Loucy (cell line): ENCODE measurements around the gene ITPRIP.

ENCODE experiments used
- H2AFZ ChIP-seq: fragments of 200-600 bp; sonication (generic); 2 replicates; pipeline ENCODE4 v1.6.0; 2016; ENCODE audit warnings: antibody characterized with exemption, mild to moderate bottlenecking, low read length, moderate library complexity
- H3F3A ChIP-seq: fragments of 200-600 bp; 2 replicates; pipeline ENCODE4 v1.6.0; 2016; ENCODE audit warnings: antibody characterized with exemption, low read depth, mild to moderate bottlenecking
- H3K27me3 ChIP-seq: fragments of 200-600 bp; sonication (generic); 2 replicates; pipeline ENCODE4 v1.6.1; 2014; ENCODE audit warnings: low read length, mild to moderate bottlenecking; ENCODE audit not compliant: insufficient read depth, poor library complexity, severe bottlenecking
- H3K36me3 ChIP-seq: fragments of 200-600 bp; sonication (generic); 2 replicates; pipeline ENCODE4 v1.6.1; 2016; ENCODE audit warnings: low read length; ENCODE audit not compliant: insufficient read depth
- H3K4me1 ChIP-seq: fragments of 200-600 bp; sonication (generic); 2 replicates; pipeline ENCODE4 v1.5.1; 2014; ENCODE audit warnings: low read length, mild to moderate bottlenecking; ENCODE audit not compliant: insufficient read depth, poor library complexity, severe bottlenecking
- H3K4me2 ChIP-seq: fragments of 200-600 bp; sonication (generic); 2 replicates; pipeline ENCODE4 v1.6.0; 2014; ENCODE audit warnings: antibody characterized with exemption, low read length, low read depth, mild to moderate bottlenecking; ENCODE audit not compliant: poor library complexity, severe bottlenecking
- H3K4me3 ChIP-seq: fragments of 200-600 bp; sonication (generic); 2 replicates; pipeline ENCODE4 v1.5.1; 2014; ENCODE audit warnings: low read length, mild to moderate bottlenecking, mixed read lengths; ENCODE audit not compliant: poor library complexity, severe bottlenecking
- H3K79me2 ChIP-seq: fragments of 200-600 bp; sonication (generic); 2 replicates; pipeline ENCODE4 v1.6.1; 2014; ENCODE audit warnings: low read length; ENCODE audit not compliant: insufficient read depth
- H3K9ac ChIP-seq: fragments of 200-600 bp; sonication (generic); 2 replicates; pipeline ENCODE4 v1.6.0; 2014; ENCODE audit warnings: mild to moderate bottlenecking, low read depth, low read length, moderate library complexity; ENCODE audit not compliant: poor library complexity, severe bottlenecking
- H3K9me2 ChIP-seq: fragments of 200-600 bp; sonication (generic); replicated peaks from 2 replicates; pipeline ENCODE4 v1.6.1; 2016; ENCODE audit warnings: low read depth, low read length, mixed read lengths
- H3K9me3 ChIP-seq: fragments of 200-600 bp; sonication (generic); 2 replicates; pipeline ENCODE4 v1.6.1; 2014; ENCODE audit warnings: mild to moderate bottlenecking, antibody characterized with exemption, low read length, low read depth; ENCODE audit not compliant: insufficient read depth
- H4K20me1 ChIP-seq: fragments of 200-600 bp; sonication (generic); 2 replicates; pipeline ENCODE4 v1.6.0; 2014; ENCODE audit warnings: antibody characterized with exemption, low read length, mild to moderate bottlenecking; ENCODE audit not compliant: insufficient read depth, poor library complexity, severe bottlenecking
- EZH2phosphoT487 ChIP-seq: fragments of 200-600 bp; IDR thresholded peaks from 2 replicates; pipeline ENCODE4 v1.6.1; 2018; ENCODE audit warnings: antibody characterized with exemption, mild to moderate bottlenecking, moderate library complexity, borderline replicate concordance
- TF ChIP-seq, protein P1 (sequence below): fragments of 200-600 bp; sonication (generic); conservative IDR thresholded peaks from 2 replicates; pipeline ENCODE4 v1.5.1; 2014; ENCODE audit warnings: mild to moderate bottlenecking, antibody characterized with exemption, low read length

Gene ITPRIP

DNA sequence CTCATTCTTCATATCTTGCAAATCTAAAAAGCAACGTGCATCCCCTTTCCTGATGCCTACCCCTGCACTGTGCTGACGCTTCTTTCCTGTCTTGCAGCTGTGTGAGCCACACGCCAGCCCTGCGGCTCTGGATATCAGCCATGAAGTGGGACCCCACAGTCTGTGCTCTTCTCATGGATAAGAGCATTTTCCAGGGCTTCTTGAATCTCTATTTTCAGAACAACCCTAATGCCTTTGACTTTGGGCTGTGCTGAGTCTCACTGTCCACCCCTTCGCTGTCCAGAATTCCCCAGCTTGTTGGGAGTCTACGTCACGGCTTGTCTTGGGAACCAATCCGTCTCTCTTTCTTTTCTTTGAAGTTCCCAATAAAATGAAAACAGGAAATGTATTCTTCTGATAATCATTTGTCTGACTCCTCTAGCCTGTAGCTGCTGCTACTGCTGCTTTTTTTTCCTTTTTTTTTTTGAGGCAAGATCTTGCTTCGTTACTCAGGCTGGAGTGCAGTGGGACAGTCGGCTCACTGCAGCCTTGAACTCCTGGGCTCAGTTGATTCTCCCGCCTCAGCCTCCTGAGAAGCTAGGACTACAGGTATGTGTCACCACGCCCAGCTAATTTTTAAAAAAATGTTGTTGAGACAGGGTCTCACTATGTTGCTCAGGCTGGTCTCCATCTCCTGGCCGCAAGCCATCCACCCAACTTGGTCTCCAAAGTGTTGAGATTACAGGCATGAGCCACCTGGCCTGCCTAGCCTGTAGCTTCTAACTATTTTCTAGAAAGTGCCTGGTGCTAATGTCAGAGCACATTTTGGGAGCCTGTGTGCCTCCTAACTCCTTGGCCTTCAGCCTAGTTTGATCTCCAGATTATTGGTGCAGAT, 39.0 kb downstream of the ITPRIP start:
- no peak overlapping the region for H3K4me3 ChIP-seq
- H4K20me1 ChIP-seq, result no peaks in the 10 kb centered on the region
- H3K79me2 ChIP-seq, result no peaks in the 10 kb centered on the region
- no peak overlapping the region for H3K4me2 ChIP-seq
- no peak overlapping the region for H2AFZ ChIP-seq
- H3K4me1 ChIP-seq, result peaks cover 6% of the 10 kb centered on the region
- no peak for TF ChIP-seq EZH2phosphoT487
- TF ChIP-seq, protein P1, sequence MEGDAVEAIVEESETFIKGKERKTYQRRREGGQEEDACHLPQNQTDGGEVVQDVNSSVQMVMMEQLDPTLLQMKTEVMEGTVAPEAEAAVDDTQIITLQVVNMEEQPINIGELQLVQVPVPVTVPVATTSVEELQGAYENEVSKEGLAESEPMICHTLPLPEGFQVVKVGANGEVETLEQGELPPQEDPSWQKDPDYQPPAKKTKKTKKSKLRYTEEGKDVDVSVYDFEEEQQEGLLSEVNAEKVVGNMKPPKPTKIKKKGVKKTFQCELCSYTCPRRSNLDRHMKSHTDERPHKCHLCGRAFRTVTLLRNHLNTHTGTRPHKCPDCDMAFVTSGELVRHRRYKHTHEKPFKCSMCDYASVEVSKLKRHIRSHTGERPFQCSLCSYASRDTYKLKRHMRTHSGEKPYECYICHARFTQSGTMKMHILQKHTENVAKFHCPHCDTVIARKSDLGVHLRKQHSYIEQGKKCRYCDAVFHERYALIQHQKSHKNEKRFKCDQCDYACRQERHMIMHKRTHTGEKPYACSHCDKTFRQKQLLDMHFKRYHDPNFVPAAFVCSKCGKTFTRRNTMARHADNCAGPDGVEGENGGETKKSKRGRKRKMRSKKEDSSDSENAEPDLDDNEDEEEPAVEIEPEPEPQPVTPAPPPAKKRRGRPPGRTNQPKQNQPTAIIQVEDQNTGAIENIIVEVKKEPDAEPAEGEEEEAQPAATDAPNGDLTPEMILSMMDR, result no peak
- H3K27me3 ChIP-seq, result no peaks in the 10 kb centered on the region
- H3F3A ChIP-seq, result no peaks in the 10 kb centered on the region
- no peak overlapping the region for H3K9ac ChIP-seq
- H3K9me2 ChIP-seq, result no peaks in the 10 kb centered on the region
- no peaks in the 10 kb centered on the region for H3K9me3 ChIP-seq
- no peaks in the 10 kb centered on the region for H3K36me3 ChIP-seq

DNA sequence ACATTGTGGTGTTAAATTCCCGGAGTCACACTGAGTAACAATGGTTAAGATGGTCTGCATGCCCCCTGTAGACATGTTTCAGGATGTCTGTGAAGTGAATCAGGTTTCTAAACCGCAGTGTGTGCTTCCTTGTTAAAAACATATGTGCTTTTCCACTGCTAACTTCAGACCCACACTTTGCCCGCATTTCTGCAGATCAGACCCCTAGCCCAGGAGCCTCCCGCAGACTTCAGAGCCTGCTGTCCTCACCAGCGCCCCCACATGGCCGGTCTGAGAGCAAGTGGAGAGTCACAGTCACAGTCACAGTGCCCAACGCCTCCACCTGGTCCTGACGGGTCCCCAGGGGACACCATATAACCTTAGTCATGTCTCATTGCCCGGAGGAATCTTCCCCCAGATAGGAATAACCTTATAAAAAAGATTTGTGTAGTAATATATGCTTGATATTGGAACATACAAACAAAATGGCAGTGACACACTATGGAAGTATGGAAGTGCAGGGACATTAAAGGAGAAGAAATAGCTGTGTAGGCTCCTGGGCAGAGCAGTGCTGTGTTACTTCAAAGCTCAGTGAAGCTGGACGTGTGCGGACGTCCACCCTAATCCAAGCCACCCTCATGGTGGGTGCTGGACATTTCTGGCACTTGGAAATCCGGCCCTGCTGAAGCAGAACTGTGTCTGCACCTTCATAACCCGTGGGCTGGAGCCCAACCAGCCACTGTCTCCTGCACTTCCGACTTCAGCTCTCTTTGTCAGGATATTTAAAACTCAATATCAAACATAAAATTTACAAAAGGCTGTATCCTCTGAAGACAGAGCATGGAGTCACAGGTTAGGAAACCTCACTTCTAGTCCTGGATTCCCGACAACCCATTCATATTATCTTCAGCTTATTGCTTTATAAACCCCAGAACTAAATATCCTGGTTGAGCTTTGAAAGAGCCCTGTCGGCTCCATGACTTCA, 40.3 kb downstream of the ITPRIP start:
- no peak overlapping the region for H3K4me2 ChIP-seq
- no peaks in the 10 kb centered on the region for H3K36me3 ChIP-seq
- H3K4me1 ChIP-seq, result peaks cover 6% of the 10 kb centered on the region
- no peaks in the 10 kb centered on the region for H3F3A ChIP-seq
- H3K27me3 ChIP-seq, result no peaks in the 10 kb centered on the region
- H4K20me1 ChIP-seq, result no peaks in the 10 kb centered on the region
- H3K4me3 ChIP-seq, result no peak overlapping the region
- no peaks in the 10 kb centered on the region for H3K79me2 ChIP-seq
- no peak overlapping the region for H2AFZ ChIP-seq
- H3K9me2 ChIP-seq, result no peaks in the 10 kb centered on the region
- no peak overlapping the region for H3K9ac ChIP-seq
- no peaks in the 10 kb centered on the region for H3K9me3 ChIP-seq
- TF ChIP-seq EZH2phosphoT487, result no peak
- TF ChIP-seq, protein P1, result peak; percentile 83

DNA sequence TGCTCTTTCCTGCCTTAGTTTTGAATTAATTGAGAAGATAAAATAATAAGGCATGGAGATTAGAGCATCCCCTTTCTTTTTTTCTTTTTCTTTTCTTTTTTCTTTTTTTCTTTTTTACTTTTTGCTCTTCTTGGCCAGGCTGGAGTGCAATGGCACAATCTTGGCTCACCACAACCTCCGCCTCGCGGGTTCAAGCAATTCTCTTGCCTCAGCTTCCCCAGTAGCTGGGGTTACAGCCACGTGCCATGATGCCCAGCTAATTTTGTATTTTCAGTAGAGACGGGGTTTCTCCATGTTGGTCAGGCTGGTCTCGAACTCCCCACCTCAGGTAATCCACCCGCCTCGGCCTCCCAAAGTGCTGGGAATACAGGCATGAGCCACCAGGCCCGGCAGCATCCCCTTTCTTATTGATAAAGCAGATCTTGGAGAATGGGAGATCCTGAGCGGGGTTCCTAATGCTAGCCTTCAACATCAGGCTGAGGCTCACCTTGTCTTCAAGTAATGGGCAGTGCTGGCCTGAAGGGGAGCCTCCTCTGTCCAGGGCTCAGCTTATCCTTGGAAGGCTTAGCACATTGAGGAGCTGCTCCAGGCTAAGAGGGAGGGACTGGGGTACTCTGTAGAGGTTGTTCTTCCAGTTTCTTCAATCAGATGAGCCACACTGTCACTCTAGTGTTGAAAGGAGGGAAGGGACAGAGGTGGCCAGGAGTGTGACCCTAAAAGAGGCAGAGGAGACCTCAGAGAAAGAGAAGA, 41.4 kb downstream of the ITPRIP start:
- H3K36me3 ChIP-seq, result no peaks in the 10 kb centered on the region
- no peaks in the 10 kb centered on the region for H3K9me3 ChIP-seq

More for the DNA sequence above, 41.4 kb downstream of the ITPRIP start:
- H3K9me2 ChIP-seq, result no peaks in the 10 kb centered on the region
- no peak overlapping the region for H3K4me3 ChIP-seq
- TF ChIP-seq EZH2phosphoT487, result no peak
- no peaks in the 10 kb centered on the region for H4K20me1 ChIP-seq
- no peak overlapping the region for H3K9ac ChIP-seq
- H3K27me3 ChIP-seq, result no peaks in the 10 kb centered on the region
- H3F3A ChIP-seq, result no peaks in the 10 kb centered on the region
- peaks cover 6% of the 10 kb centered on the region for H3K4me1 ChIP-seq
- H2AFZ ChIP-seq, result no peak overlapping the region
- no peaks in the 10 kb centered on the region for H3K79me2 ChIP-seq
- H3K4me2 ChIP-seq, result no peak overlapping the region
